Measurements from ENCODE around the gene AKAP7.

The AKAP7 gene

GRCh38 chr6:131103901-131104300 lies 31.4 kb upstream of the AKAP7 start:
- no peak overlapping the region for H3K4me3 ChIP-seq (ENCODE audit: low read depth in 1 of 2, low read length in 2 of 2)
- H3K79me2 ChIP-seq (ENCODE audit: insufficient read depth, low read length) = no peaks in the 10 kb centered on the region
- H4K20me1 ChIP-seq (ENCODE audit: insufficient read depth, low read length) = no peaks in the 10 kb centered on the region
- no peak overlapping the region for H3K4me2 ChIP-seq (ENCODE audit: insufficient read depth, low read length)
- H2AFZ ChIP-seq (ENCODE audit: low read depth, low read length) = no peak overlapping the region
- no peak overlapping the region for H3K27ac ChIP-seq (ENCODE audit: low read length)
- H3K27me3 ChIP-seq (ENCODE audit: insufficient read depth, low read length, poor library complexity) = no peaks in the 10 kb centered on the region
- TF ChIP-seq EZH2 (IDR thresholded peaks at IDR 0.05; ENCODE audit: borderline replicate concordance, low read depth, low read length, severe bottlenecking) = no peak
- no peak for TF ChIP-seq CTCF (IDR thresholded peaks at IDR 0.05; ENCODE audit: borderline replicate concordance, extremely low read depth, low read length, poor library complexity, severe bottlenecking)
- no peaks in the 10 kb centered on the region for H3K4me1 ChIP-seq (ENCODE audit: insufficient read depth, low read length)
- no peaks in the 10 kb centered on the region for H3K36me3 ChIP-seq (ENCODE audit: insufficient read depth, low read length)
- DNase-seq = no peak
- no peak for ATAC-seq (ENCODE audit: insufficient read depth, low read depth)
- H3K9ac ChIP-seq (ENCODE audit: low read depth, low read length) = no peak overlapping the region
- H3K9me3 ChIP-seq (ENCODE audit: insufficient read depth, low read length, severe bottlenecking) = no peaks in the 10 kb centered on the region

GRCh38 chr6:131107151-131107550 lies 28.1 kb upstream of the AKAP7 start:
- Histone ChIP-seq H3K27ac (ENCODE audit: low read length) (no peak overlapping the region), H2AFZ (ENCODE audit: low read depth, low read length) (no peak overlapping the region), H3K27me3 (ENCODE audit: insufficient read depth, low read length, poor library complexity) (no peaks in the 10 kb centered on the region), H3K9ac (ENCODE audit: low read depth, low read length) (no peak overlapping the region), H3K36me3 (ENCODE audit: insufficient read depth, low read length) (no peaks in the 10 kb centered on the region), H3K4me1 (ENCODE audit: insufficient read depth, low read length) (no peaks in the 10 kb centered on the region), H4K20me1 (ENCODE audit: insufficient read depth, low read length) (no peaks in the 10 kb centered on the region), H3K9me3 (ENCODE audit: insufficient read depth, low read length, severe bottlenecking) (no peaks in the 10 kb centered on the region), H3K4me2 (ENCODE audit: insufficient read depth, low read length) (no peak overlapping the region), H3K4me3 (ENCODE audit: low read depth in 1 of 2, low read length in 2 of 2) (no peak overlapping the region), H3K79me2 (ENCODE audit: insufficient read depth, low read length) (no peaks in the 10 kb centered on the region)
- no peak for DNase-seq
- ATAC-seq (ENCODE audit: insufficient read depth, low read depth) = no peak
- no peak for TF ChIP-seq EZH2 (IDR thresholded peaks at IDR 0.05; ENCODE audit: borderline replicate concordance, low read depth, low read length, severe bottlenecking)
- no peak for TF ChIP-seq CTCF (IDR thresholded peaks at IDR 0.05; ENCODE audit: borderline replicate concordance, extremely low read depth, low read length, poor library complexity, severe bottlenecking)

GRCh38 chr6:131112249-131112648 lies 23.0 kb upstream of the AKAP7 start:
- Histone ChIP-seq H3K27ac (ENCODE audit: low read length) (no peak overlapping the region), H3K9me3 (ENCODE audit: insufficient read depth, low read length, severe bottlenecking) (peaks cover 4% of the 10 kb centered on the region), H3K4me3 (ENCODE audit: low read depth in 1 of 2, low read length in 2 of 2) (no peak overlapping the region), H3K9ac (ENCODE audit: low read depth, low read length) (no peak overlapping the region), H2AFZ (ENCODE audit: low read depth, low read length) (no peak overlapping the region), H4K20me1 (ENCODE audit: insufficient read depth, low read length) (no peaks in the 10 kb centered on the region), H3K4me2 (ENCODE audit: insufficient read depth, low read length) (no peak overlapping the region), H3K4me1 (ENCODE audit: insufficient read depth, low read length) (no peaks in the 10 kb centered on the region), H3K36me3 (ENCODE audit: insufficient read depth, low read length) (no peaks in the 10 kb centered on the region), H3K27me3 (ENCODE audit: insufficient read depth, low read length, poor library complexity) (no peaks in the 10 kb centered on the region), H3K79me2 (ENCODE audit: insufficient read depth, low read length) (no peaks in the 10 kb centered on the region)
- ATAC-seq (ENCODE audit: insufficient read depth, low read depth) (no peak), DNase-seq (no peak)
- TF ChIP-seq EZH2 (IDR thresholded peaks at IDR 0.05; ENCODE audit: borderline replicate concordance, low read depth, low read length, severe bottlenecking) (no peak), CTCF (IDR thresholded peaks at IDR 0.05; ENCODE audit: borderline replicate concordance, extremely low read depth, low read length, poor library complexity, severe bottlenecking) (no peak)

- TF ChIP-seq EZH2 (IDR thresholded peaks at IDR 0.05; ENCODE audit: borderline replicate concordance, low read depth, low read length, severe bottlenecking) (no peak), CTCF (IDR thresholded peaks at IDR 0.05; ENCODE audit: borderline replicate concordance, extremely low read depth, low read length, poor library complexity, severe bottlenecking) (no peak)
- H3K27ac ChIP-seq (ENCODE audit: low read length) = no peak overlapping the region
- no peak overlapping the region for H3K4me2 ChIP-seq (ENCODE audit: insufficient read depth, low read length)
- ATAC-seq (ENCODE audit: insufficient read depth, low read depth) = no peak
- no peaks in the 10 kb centered on the region for H3K4me1 ChIP-seq (ENCODE audit: insufficient read depth, low read length)
- H3K4me3 ChIP-seq (ENCODE audit: low read depth in 1 of 2, low read length in 2 of 2) = no peak overlapping the region
- no peaks in the 10 kb centered on the region for H3K36me3 ChIP-seq (ENCODE audit: insufficient read depth, low read length)
- no peak overlapping the region for H3K9ac ChIP-seq (ENCODE audit: low read depth, low read length)
- DNase-seq = no peak
- H2AFZ ChIP-seq (ENCODE audit: low read depth, low read length) = 0 out of 2 replicates have a peak overlapping the region, but pooled peaks have one; percentile 19
- no peaks in the 10 kb centered on the region for H3K79me2 ChIP-seq (ENCODE audit: insufficient read depth, low read length)
- H3K27me3 ChIP-seq (ENCODE audit: insufficient read depth, low read length, poor library complexity) = no peaks in the 10 kb centered on the region
- no peaks in the 10 kb centered on the region for H4K20me1 ChIP-seq (ENCODE audit: insufficient read depth, low read length)
- peaks cover 5% of the 10 kb centered on the region for H3K9me3 ChIP-seq (ENCODE audit: insufficient read depth, low read length, severe bottlenecking)
Observed at GRCh38 chr6:131115651-131116050, 19.6 kb upstream of the AKAP7 start.
